ENCODE results near the gene PEDS1.
"Not testable (repeated sequence)": the region's sequence is repeated elsewhere in the genome, so short reads cannot be mapped to it uniquely, and the experiment has no call there.

PEDS1 gene

DNA sequence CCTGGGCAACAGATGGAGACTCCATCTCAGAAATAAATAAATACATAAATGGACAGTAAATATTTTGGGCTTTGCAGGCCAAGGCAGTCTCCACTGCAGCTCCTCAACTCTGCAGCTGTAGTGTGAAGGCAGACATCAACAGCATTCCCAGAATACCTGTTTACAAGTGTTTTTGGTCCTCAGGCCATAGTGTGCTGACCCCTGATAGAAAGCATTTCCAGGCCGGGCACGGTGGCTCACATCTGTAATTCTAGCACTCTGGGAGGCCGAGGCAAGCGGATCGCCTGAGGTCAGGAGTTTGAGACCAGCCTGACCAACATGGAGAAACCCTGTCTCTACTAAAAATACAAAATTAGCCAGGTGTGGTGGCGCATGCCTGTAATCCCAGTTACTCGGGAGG is 18.4 kb downstream of the PEDS1 start:
- not testable (repeated sequence) for DNase-seq (ENCODE audit: low read depth)

- DNase-seq (ENCODE audit: low read depth) = no peak
Measured at GRCh38 chr20:50133474-50134217, 19.9 kb downstream of the PEDS1 start.

DNA sequence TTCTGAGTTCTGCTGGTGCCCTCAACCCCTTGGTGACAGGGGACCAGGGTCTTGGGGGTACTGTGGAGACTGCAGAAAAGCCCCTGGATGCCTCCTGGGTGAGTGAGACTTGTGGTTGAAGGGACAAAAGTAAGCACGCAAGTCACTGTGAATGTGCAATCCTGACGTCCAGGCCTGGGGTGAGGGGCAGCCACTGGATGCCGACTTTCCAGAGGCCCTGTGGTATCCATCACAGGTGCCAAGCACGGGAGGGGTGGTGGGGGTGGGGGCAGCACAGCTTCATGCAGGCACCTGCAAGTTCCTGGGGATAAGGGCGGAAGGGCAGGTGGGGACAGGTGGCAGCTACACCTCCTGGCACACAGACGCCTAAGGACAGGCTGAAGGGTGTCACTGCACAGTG is 20.5 kb downstream of the PEDS1 start:
- no peak for DNase-seq (ENCODE audit: low read depth)

- DNase-seq (ENCODE audit: low read depth) = no peak
Measured at GRCh38 chr20:50130995-50131394, 22.5 kb downstream of the PEDS1 start.

- DNase-seq (ENCODE audit: low read depth) = no peak
Measured at GRCh38 chr20:50130356-50130723, 23.2 kb downstream of the PEDS1 start.

DNA sequence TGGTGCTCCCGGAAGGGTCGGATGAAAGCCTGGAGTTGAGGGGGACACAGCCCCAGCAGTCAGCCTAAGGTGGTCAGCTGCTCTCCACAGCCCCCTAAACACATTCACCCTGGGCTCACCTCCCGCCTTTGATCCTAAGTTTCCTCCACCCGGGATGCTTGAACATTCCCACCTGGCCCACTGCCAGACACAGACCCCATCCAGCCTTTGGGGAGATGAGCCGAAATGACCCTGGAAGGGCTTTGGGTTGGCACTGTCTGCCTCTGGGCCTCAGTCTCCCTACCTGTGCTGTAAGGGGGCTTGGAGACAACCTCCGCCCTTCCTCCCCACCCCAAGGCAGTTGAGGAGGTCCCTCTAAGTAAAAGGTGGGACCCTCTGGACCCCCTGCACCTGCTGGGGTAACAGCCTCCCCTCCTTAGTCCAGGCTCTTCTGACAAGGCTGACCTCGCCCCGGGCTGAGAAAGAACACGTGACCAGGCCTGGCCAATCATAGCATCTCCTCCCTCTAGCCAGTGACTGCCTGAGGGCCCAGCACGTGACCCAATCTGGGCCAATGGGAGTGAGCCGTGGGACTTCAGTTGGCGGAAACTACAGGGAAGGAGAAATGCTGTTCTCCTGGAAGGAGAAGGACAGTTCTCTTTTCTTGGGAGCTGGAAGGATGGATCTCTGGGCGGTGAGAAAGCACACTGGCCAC is 23.7 kb downstream of the PEDS1 start:
- DNase-seq (ENCODE audit: low read depth) = no peak

DNA sequence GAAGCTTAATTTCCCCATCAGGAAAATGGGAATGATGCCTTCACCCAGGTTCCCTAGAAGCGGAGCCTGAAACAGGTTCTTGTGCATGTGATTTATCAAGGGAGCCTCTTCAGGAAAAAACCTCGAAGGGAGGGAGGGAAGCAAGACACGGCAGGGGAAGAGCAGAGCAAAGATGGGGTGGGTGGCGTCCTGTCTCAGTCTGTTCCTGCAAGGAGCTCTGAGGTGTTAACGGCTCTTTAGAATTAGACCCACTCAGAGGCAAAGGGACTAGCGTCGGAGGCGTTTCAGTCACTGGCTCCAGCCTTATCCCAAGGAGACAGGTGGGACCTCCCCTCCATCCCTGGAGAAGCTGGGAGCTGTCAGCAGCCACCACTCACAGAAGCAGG is 25.0 kb downstream of the PEDS1 start:
- no peak for DNase-seq (ENCODE audit: low read depth)

GRCh38 chr20:50127587-50128519 is 25.7 kb downstream of the PEDS1 start:
- DNase-seq (ENCODE audit: low read depth) = no peak

GRCh38 chr20:50126662-50127061 is 26.9 kb downstream of the PEDS1 start:
- DNase-seq (ENCODE audit: low read depth) = no peak

DNA sequence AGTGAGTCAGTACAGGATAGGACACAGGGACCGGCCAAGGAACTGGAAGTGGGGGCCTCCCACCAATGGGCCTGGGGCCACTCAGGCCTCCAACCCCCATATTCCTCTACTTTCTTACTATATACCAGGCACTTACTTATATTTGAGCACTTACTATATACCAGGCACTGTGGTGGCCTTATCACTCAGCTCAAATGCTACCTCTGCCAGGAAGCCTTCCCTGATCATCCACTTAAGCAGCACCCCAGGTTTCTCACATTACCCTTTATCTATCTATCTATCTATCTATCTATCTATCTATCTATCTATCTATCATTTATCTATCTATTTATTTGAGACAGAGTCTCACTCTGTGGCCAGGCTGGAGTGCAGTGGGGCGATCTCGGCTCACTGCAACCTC is 28.2 kb downstream of the PEDS1 start:
- DNase-seq (ENCODE audit: low read depth) = no peak

GRCh38 chr20:50124496-50124895 is 29.0 kb downstream of the PEDS1 start:
- no peak for DNase-seq (ENCODE audit: low read depth)

GRCh38 chr20:50123418-50123817 is 30.1 kb downstream of the PEDS1 start:
- no peak for DNase-seq (ENCODE audit: low read depth)

GRCh38 chr20:50122763-50123162 is 30.8 kb downstream of the PEDS1 start:
- no peak for DNase-seq (ENCODE audit: low read depth)

GRCh38 chr20:50121858-50122271 is 31.7 kb downstream of the PEDS1 start:
- DNase-seq (ENCODE audit: low read depth) = no peak

GRCh38 chr20:50120935-50121693 is 32.4 kb downstream of the PEDS1 start:
- DNase-seq (ENCODE audit: low read depth) = peak; percentile 53

- DNase-seq (ENCODE audit: low read depth) = no peak
Measured at GRCh38 chr20:50118203-50118602, 35.3 kb downstream of the PEDS1 start.

GRCh38 chr20:50116368-50116999 is 37.0 kb downstream of the PEDS1 start:
- DNase-seq (ENCODE audit: low read depth) = no peak

DNA sequence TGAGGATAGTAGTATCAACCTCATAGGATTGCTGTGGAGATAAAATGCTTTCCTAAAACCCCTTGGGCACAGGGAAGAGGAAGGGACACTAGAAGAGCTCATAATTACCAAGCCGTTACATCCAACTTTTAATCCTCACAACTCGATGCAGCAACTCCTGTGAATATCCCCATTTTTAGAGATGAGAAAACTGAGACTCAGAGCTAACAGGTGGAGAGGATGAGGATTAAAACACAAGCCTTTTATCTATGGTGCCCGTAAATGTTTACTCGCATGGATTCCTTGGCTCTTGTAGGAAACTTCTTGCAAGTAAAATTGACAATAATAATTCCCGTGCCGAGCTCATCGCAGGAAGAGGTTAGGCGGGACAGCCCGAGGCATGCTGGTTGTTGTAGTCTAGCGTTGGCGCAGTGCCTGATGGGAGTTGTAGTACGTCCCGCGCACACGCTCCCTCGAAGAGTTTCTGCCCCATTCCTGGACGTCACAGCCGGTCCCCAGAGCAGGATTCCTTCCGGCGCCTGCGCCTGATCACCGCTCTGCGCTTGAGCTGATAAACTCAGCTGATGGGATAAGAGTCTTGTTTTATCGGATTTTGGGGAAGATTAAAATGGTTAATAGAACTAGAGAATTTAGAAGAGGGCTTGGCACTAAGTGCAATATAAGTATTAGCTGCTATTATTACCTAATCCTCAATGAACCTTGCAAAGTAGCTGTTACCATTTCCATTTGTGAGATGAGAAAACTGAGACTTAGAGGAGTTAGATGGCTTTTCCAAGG is 37.7 kb downstream of the PEDS1 start:
- DNase-seq (ENCODE audit: low read depth) = peak; percentile 86

DNA sequence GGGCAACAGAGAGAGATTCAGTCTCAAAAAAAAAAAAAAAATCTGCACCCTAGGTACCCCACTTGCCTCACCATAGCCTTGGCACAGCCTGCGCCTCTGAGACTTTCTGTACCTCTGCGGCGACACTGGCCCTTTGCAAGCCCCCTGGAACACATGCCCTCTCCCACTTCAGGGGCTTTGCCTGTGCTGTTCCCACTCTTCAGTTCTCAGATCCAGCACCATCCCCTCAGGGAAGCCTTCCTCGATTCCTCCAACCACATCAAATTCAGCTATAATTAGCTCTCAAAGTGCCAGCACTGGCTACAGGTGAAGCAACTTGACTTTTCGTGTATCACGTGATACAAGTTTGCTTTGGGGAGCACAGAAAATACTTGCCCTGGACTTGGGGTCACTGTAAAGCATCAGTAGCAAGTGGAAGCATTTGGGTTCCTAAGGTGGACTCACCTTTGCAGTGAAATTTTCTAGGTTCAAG is 38.4 kb downstream of the PEDS1 start:
- no peak for DNase-seq (ENCODE audit: low read depth)

- DNase-seq (ENCODE audit: low read depth) = no peak
Measured at GRCh38 chr20:50113420-50114224, 39.9 kb downstream of the PEDS1 start.

All from stimulated activated CD4-positive, alpha-beta T cell treated with anti-CD3 and anti-CD28 coated beads, Interleukin-2, amount 100 ng/mL, for 4 hours (primary cell).